Neuronal stem cell (in vitro differentiated cells): ENCODE measurements around the gene PBRM1.
"Not testable (repeated sequence)": the region's sequence is repeated elsewhere in the genome, so short reads cannot be mapped to it uniquely, and the experiment has no call there.

Source experiments
- DNase-seq: peaks from one replicate; pipeline ENCODE4 v3.0.0-alpha.2; 2013; ENCODE audit warnings: low spot score
- H2AFZ ChIP-seq: one replicate; pipeline ENCODE4 v1.6.1; 2013; ENCODE audit warnings: mild to moderate bottlenecking, low read length, inconsistent platforms
- H2AK5ac ChIP-seq: 2 replicates; pipeline ENCODE4 v1.6.1; 2013; ENCODE audit warnings: low read depth, mild to moderate bottlenecking, inconsistent platforms, low read length, moderate library complexity, mixed read lengths
- H2BK120ac ChIP-seq: 2 replicates; pipeline ENCODE4 v1.6.1; 2013; ENCODE audit warnings: low read depth, mild to moderate bottlenecking, inconsistent platforms, low read length, moderate library complexity, mixed read lengths
- H2BK12ac ChIP-seq: one replicate; pipeline ENCODE4 v1.6.1; 2013; ENCODE audit warnings: low read length, inconsistent platforms
- H2BK15ac ChIP-seq: 2 replicates; pipeline ENCODE4 v1.6.1; 2013; ENCODE audit warnings: mild to moderate bottlenecking, low read length, inconsistent platforms, mixed read lengths
- H2BK5ac ChIP-seq: one replicate; pipeline ENCODE4 v1.6.1; 2013; ENCODE audit warnings: inconsistent platforms, mild to moderate bottlenecking, low read length, moderate library complexity
- H3K14ac ChIP-seq: one replicate; pipeline ENCODE4 v1.6.1; 2013; ENCODE audit warnings: low read length, inconsistent platforms
- H3K18ac ChIP-seq: 2 replicates; pipeline ENCODE4 v1.6.1; 2013; ENCODE audit warnings: low read length, inconsistent platforms
- H3K23ac ChIP-seq: 2 replicates; pipeline ENCODE4 v1.6.1; 2013; ENCODE audit warnings: low read depth, mild to moderate bottlenecking, mixed read lengths, low read length, inconsistent platforms; ENCODE audit not compliant: poor library complexity
- H3K27ac ChIP-seq: replicated peaks from 3 replicates; pipeline ENCODE4 v1.5.1; 2013; ENCODE audit warnings: low read length, inconsistent platforms
- H3K27me3 ChIP-seq, 3 experiments: 2 replicates each; pipeline ENCODE4 v1.6.1; 2013; ENCODE audit warnings: low read length in 3 of 3, mild to moderate bottlenecking in 2 of 3, inconsistent platforms in 1 of 3, low read depth in 1 of 3, mixed read lengths in 1 of 3, moderate library complexity in 1 of 3; ENCODE audit not compliant: control insufficient read depth in 3 of 3, insufficient read depth in 3 of 3
- H3K36me3 ChIP-seq, 2 donors: replicated peaks in 1 of 2; 2 replicates each; pipeline ENCODE4 v1.6.1; 2013; ENCODE audit warnings: low read length in 2 of 2; ENCODE audit not compliant: control insufficient read depth in 2 of 2, insufficient read depth in 2 of 2
- H3K4ac ChIP-seq: 2 replicates; pipeline ENCODE4 v1.6.1; 2013; ENCODE audit warnings: inconsistent platforms, mild to moderate bottlenecking, low read length, moderate library complexity
- H3K4me1 ChIP-seq, 2 donors: 1 replicate in 1 of 2; 2 replicates in 1 of 2; pipeline ENCODE4 v1.6.1; 2013; ENCODE audit warnings: low read length in 2 of 2, low read depth in 1 of 2; ENCODE audit not compliant: control insufficient read depth in 2 of 2, insufficient read depth in 1 of 2
- H3K4me2 ChIP-seq: one replicate; pipeline ENCODE4 v1.6.1; 2013; ENCODE audit warnings: mild to moderate bottlenecking, low read length, inconsistent platforms; ENCODE audit not compliant: insufficient read depth, poor library complexity, severe bottlenecking
- H3K4me3 ChIP-seq, 2 donors: 2 replicates each; pipeline ENCODE4 v1.5.1; 2013; ENCODE audit warnings: low read length in 2 of 2, mild to moderate bottlenecking in 2 of 2, inconsistent platforms in 1 of 2, moderate library complexity in 1 of 2
- H3K79me1 ChIP-seq: one replicate; pipeline ENCODE4 v1.6.1; 2013; ENCODE audit warnings: low read depth, mild to moderate bottlenecking, inconsistent platforms, low read length, moderate library complexity
- H3K9ac ChIP-seq: one replicate; pipeline ENCODE4 v1.6.1; 2013; ENCODE audit warnings: mild to moderate bottlenecking, low read depth, low read length, inconsistent platforms; ENCODE audit not compliant: poor library complexity
- H3K9me3 ChIP-seq, 2 donors: replicated peaks in 1 of 2; 2 replicates each; pipeline versions ENCODE3 to v1.6.1; 2013; ENCODE audit warnings: low read length in 2 of 2, mild to moderate bottlenecking in 2 of 2, inconsistent platforms in 1 of 2, low read depth in 1 of 2, mixed read lengths in 1 of 2, moderate library complexity in 1 of 2; ENCODE audit not compliant: control insufficient read depth in 2 of 2, insufficient read depth in 1 of 2
- H4K8ac ChIP-seq: one replicate; pipeline ENCODE4 v1.6.1; 2013; ENCODE audit warnings: low read depth, mild to moderate bottlenecking, inconsistent platforms, low read length, moderate library complexity
- H4K91ac ChIP-seq: one replicate; pipeline ENCODE4 v1.6.1; 2013; ENCODE audit warnings: low read length, low read depth, mild to moderate bottlenecking, inconsistent platforms; ENCODE audit not compliant: poor library complexity
- WGBS, 2 donors: extraction: QIAGEN DNeasy Blood & Tissue Kit; methylation state at CpG; one replicate each; pipeline ENCODE4 v1.1.7; 2013; ENCODE audit warnings: missing lambda C conversion rate in 2 of 2, mixed read lengths in 1 of 2; ENCODE audit not compliant: insufficient read length in 2 of 2, insufficient replicate concordance in 1 of 2; ENCODE audit errors: extremely low coverage in 2 of 2; 5-methylcytosine and 5-hydroxymethylcytosine counted together

The PBRM1 gene

GRCh38 chr3:52728753-52729152 lies 43.0 kb upstream of the PBRM1 start:
- H4K8ac ChIP-seq, H2BK12ac ChIP-seq, H2AFZ ChIP-seq, H4K91ac ChIP-seq, DNase-seq, H3K79me1 ChIP-seq, H3K18ac ChIP-seq, H2AK5ac ChIP-seq, H3K4me3 ChIP-seq, H2BK5ac ChIP-seq, H3K4me2 ChIP-seq, H3K14ac ChIP-seq, H3K27me3 ChIP-seq, H3K27ac ChIP-seq, H3K9ac ChIP-seq, H3K4me1 ChIP-seq, H2BK15ac ChIP-seq, H2BK120ac ChIP-seq, H3K23ac ChIP-seq, H3K4ac ChIP-seq: not testable (repeated sequence)
- Histone ChIP-seq H3K36me3 (peaks cover 14 to 61% of the 10 kb centered on the region in 2 donors), H3K9me3 (peaks cover 4 to 44% of the 10 kb centered on the region in 2 donors)
- no CpG with 5 or more reads among the region's 3 CpGs for WGBS, 2 donors

- no peak overlapping the region for H3K27ac ChIP-seq
Measured at GRCh38 chr3:52724511-52724910, 38.8 kb upstream of the PBRM1 start.

GRCh38 chr3:52723935-52724334 lies 38.2 kb upstream of the PBRM1 start:
- Histone ChIP-seq H3K4ac (no peak overlapping the region), H3K79me1 (no peaks in the 10 kb centered on the region), H2BK120ac (no peak overlapping the region), H3K23ac (no peak overlapping the region), H3K9ac (no peak overlapping the region), H3K18ac (no peak overlapping the region), H2AFZ (no peak overlapping the region), H3K27me3 (no peaks in the 10 kb centered on the region), H3K4me1 (no peaks in the 10 kb centered on the region), H2BK12ac (no peak overlapping the region), H3K14ac (no peak overlapping the region), H3K9me3 (peaks cover 2 to 23% of the 10 kb centered on the region in 2 donors), H3K4me3 (no peak overlapping the region), H2AK5ac (no peak overlapping the region), H4K8ac (no peak overlapping the region), H3K27ac (no peak overlapping the region), H4K91ac (no peak overlapping the region), H2BK5ac (no peak overlapping the region), H3K36me3 (peaks cover 2 to 54% of the 10 kb centered on the region in 2 donors), H2BK15ac (no peak overlapping the region), H3K4me2 (no peak overlapping the region)
- no peak for DNase-seq
- no CpG with 5 or more reads among the region's 5 CpGs for WGBS, 2 donors

More at GRCh38 chr3:52724511-52724910, 38.8 kb upstream of the PBRM1 start:
- WGBS, 2 donors, result no CpG with 5 or more reads among the region's 1 CpG
- no peaks in the 10 kb centered on the region for H3K79me1 ChIP-seq
- H3K23ac ChIP-seq, result no peak overlapping the region
- H2BK15ac ChIP-seq, result no peak overlapping the region
- H2AK5ac ChIP-seq, result no peak overlapping the region
- no peak overlapping the region for H3K9ac ChIP-seq
- no peaks in the 10 kb centered on the region for H3K27me3 ChIP-seq
- peaks cover 2 to 50% of the 10 kb centered on the region in 2 donors for H3K36me3 ChIP-seq
- no peak overlapping the region for H3K4me3 ChIP-seq
- H3K14ac ChIP-seq, result no peak overlapping the region
- no peak for DNase-seq
- H3K4ac ChIP-seq, result no peak overlapping the region
- no peaks in the 10 kb centered on the region for H3K4me1 ChIP-seq
- no peak overlapping the region for H2BK5ac ChIP-seq
- H2AFZ ChIP-seq, result no peak overlapping the region
- H2BK120ac ChIP-seq, result no peak overlapping the region
- H3K9me3 ChIP-seq, result peaks cover 2 to 26% of the 10 kb centered on the region in 2 donors
- H3K4me2 ChIP-seq, result no peak overlapping the region
- H4K8ac ChIP-seq, result no peak overlapping the region
- no peak overlapping the region for H4K91ac ChIP-seq
- H2BK12ac ChIP-seq, result no peak overlapping the region
- H3K18ac ChIP-seq, result no peak overlapping the region

- no CpG with 5 or more reads among the region's 7 CpGs for WGBS, 2 donors
- Histone ChIP-seq H2BK120ac (no peak overlapping the region), H3K27me3 (no peaks in the 10 kb centered on the region), H4K8ac (no peak overlapping the region), H3K79me1 (no peaks in the 10 kb centered on the region), H3K9ac (no peak overlapping the region), H3K9me3 (peaks cover 2 to 13% of the 10 kb centered on the region in 2 donors), H4K91ac (no peak overlapping the region), H3K18ac (no peak overlapping the region), H3K4ac (no peak overlapping the region), H3K14ac (no peak overlapping the region), H2BK15ac (no peak overlapping the region), H3K36me3 (peaks cover 2 to 56% of the 10 kb centered on the region in 2 donors), H2AK5ac (no peak overlapping the region), H3K4me1 (no peaks in the 10 kb centered on the region), H3K27ac (no peak overlapping the region), H3K4me3 (no peak overlapping the region), H2BK12ac (no peak overlapping the region), H2AFZ (no peak overlapping the region), H3K23ac (no peak overlapping the region), H3K4me2 (no peak overlapping the region), H2BK5ac (no peak overlapping the region)
- DNase-seq, result no peak
Measured at GRCh38 chr3:52722491-52722890, 36.8 kb upstream of the PBRM1 start.
